ENCODE results near the gene CCDC15.
A peak's percentile ranks its signal among the peaks of the same experiment; 100 is the strongest.
"Not testable (repeated sequence)": the region's sequence is repeated elsewhere in the genome, so short reads cannot be mapped to it uniquely, and the experiment has no call there.

Gene CCDC15

GRCh38 chr11:125005491-125005890 is 51.5 kb downstream of the CCDC15 start:
- no peak for DNase-seq (ENCODE audit: low read depth in 2 of 2)
- no peak for TF ChIP-seq CTCF (IDR thresholded peaks at IDR 0.05; ENCODE audit: low read depth, low read length)
- H3K4me3 ChIP-seq (replicated peaks in 1 of 2; ENCODE audit: low read depth in 2 of 2, low read length in 2 of 2) = no peak overlapping the region

- no peak for TF ChIP-seq CTCF (IDR thresholded peaks at IDR 0.05; ENCODE audit: low read depth, low read length)
- no peak overlapping the region for H3K4me3 ChIP-seq (replicated peaks in 1 of 2; ENCODE audit: low read depth in 2 of 2, low read length in 2 of 2)
- DNase-seq (ENCODE audit: low read depth in 2 of 2) = no peak
Observed at GRCh38 chr11:125016413-125016812, 62.4 kb downstream of the CCDC15 start.

GRCh38 chr11:125020342-125020741 is 66.3 kb downstream of the CCDC15 start:
- H3K4me3 ChIP-seq (replicated peaks in 1 of 2; ENCODE audit: low read depth in 2 of 2, low read length in 2 of 2) = no peak overlapping the region
- DNase-seq (ENCODE audit: low read depth in 2 of 2) = no peak
- TF ChIP-seq CTCF (IDR thresholded peaks at IDR 0.05; ENCODE audit: low read depth, low read length) = no peak

- no peak for TF ChIP-seq CTCF (IDR thresholded peaks at IDR 0.05; ENCODE audit: low read depth, low read length)
- no peak overlapping the region for H3K4me3 ChIP-seq (replicated peaks in 1 of 2; ENCODE audit: low read depth in 2 of 2, low read length in 2 of 2)
- peak in 1 of 2 donors; percentile 33 for DNase-seq (ENCODE audit: low read depth in 2 of 2)
Observed at GRCh38 chr11:125022551-125022950, 68.5 kb downstream of the CCDC15 start.

- TF ChIP-seq CTCF (IDR thresholded peaks at IDR 0.05; ENCODE audit: low read depth, low read length) = no peak
- H3K4me3 ChIP-seq (replicated peaks in 1 of 2; ENCODE audit: low read depth in 2 of 2, low read length in 2 of 2) = no peak overlapping the region
- DNase-seq (ENCODE audit: low read depth in 2 of 2) = no peak
Observed at GRCh38 chr11:125025968-125026367, 72.0 kb downstream of the CCDC15 start.

GRCh38 chr11:125029431-125029830 is 75.4 kb downstream of the CCDC15 start:
- not testable (repeated sequence) for DNase-seq (ENCODE audit: low read depth in 2 of 2); H3K4me3 ChIP-seq (replicated peaks in 1 of 2; ENCODE audit: low read depth in 2 of 2, low read length in 2 of 2)

GRCh38 chr11:125036933-125037332 is 82.9 kb downstream of the CCDC15 start:
- TF ChIP-seq CTCF (IDR thresholded peaks at IDR 0.05; ENCODE audit: low read depth, low read length) = no peak
- no peak overlapping the region for H3K4me3 ChIP-seq (replicated peaks in 1 of 2; ENCODE audit: low read depth in 2 of 2, low read length in 2 of 2)
- DNase-seq (ENCODE audit: low read depth in 2 of 2) = peak; percentile 33 to 95
